IMR-90 (cell line): ENCODE data around the gene PITPNC1. TPM values are rescaled to one million over a fixed set of nuclear protein-coding genes. Genes with fewer than 3 reads are reported as not detected.

Experiments used
- ATAC-seq: fragments of 200-7000 bp; cut with Tn5 transposase; 2 replicates; pipeline ENCODE4 v1.9.1; 2020; ENCODE audit warnings: low read depth, mild to moderate bottlenecking, moderate library complexity
- BruUV-seq: library from RNA; stranded (reverse); fragments of 400-500 nt; replicated peaks from 2 replicates; lab custom pipeline; 2021; lab: Mats Ljungman, UMichigan
- CTCF ChIA-PET: fragments of 300-600 bp; formaldehyde crosslinking; extraction: SDS; loops from one replicate; lab custom pipeline; 2021; ENCODE audit warnings: antibody characterized with exemption; lab: Yijun Ruan, JAX
- POLR2A ChIA-PET: fragments of 300-600 bp; sonication (Branson Sonifier 250); formaldehyde crosslinking; loops from one replicate; lab custom pipeline; 2022; ENCODE audit warnings: antibody characterized with exemption; ENCODE audit not compliant: unreplicated experiment; lab: Charles Lee
- DNase-seq: peaks from one replicate; pipeline ENCODE4 v3.0.0; 2013
- H2AFZ ChIP-seq: replicated peaks from 2 replicates; pipeline ENCODE3; 2013; ENCODE audit warnings: low read length, mild to moderate bottlenecking; ENCODE audit not compliant: poor library complexity
- H2AK5ac ChIP-seq: 2 replicates; pipeline ENCODE4 v1.6.1; 2013; ENCODE audit warnings: low read depth, low read length, inconsistent platforms
- H2AK9ac ChIP-seq: replicated peaks from 2 replicates; pipeline ENCODE3; 2013; ENCODE audit warnings: mild to moderate bottlenecking, low read depth, low read length, moderate library complexity; ENCODE audit not compliant: poor library complexity
- H2BK120ac ChIP-seq: 2 replicates; pipeline ENCODE4 v1.6.1; 2013; ENCODE audit warnings: low read depth, low read length, inconsistent platforms
- H2BK15ac ChIP-seq: 3 replicates; pipeline ENCODE4 v1.6.1; 2013; ENCODE audit warnings: low read depth, low read length, inconsistent platforms
- H2BK20ac ChIP-seq: 2 replicates; pipeline ENCODE4 v1.6.1; 2013; ENCODE audit warnings: low read depth, mild to moderate bottlenecking, inconsistent platforms, low read length, moderate library complexity
- H2BK5ac ChIP-seq: 2 replicates; pipeline ENCODE4 v1.6.1; 2013; ENCODE audit warnings: mild to moderate bottlenecking, low read depth, low read length, inconsistent platforms; ENCODE audit not compliant: poor library complexity, severe bottlenecking
- H3K14ac ChIP-seq: replicated peaks from 2 replicates; pipeline ENCODE4 v1.6.1; 2013; ENCODE audit warnings: low read depth, low read length, inconsistent platforms
- H3K18ac ChIP-seq: 2 replicates; pipeline ENCODE4 v1.6.1; 2013; ENCODE audit warnings: low read depth, low read length, control low read depth
- H3K23ac ChIP-seq: 2 replicates; pipeline ENCODE4 v1.6.1; 2013; ENCODE audit warnings: low read depth, low read length, inconsistent platforms
- H3K27ac ChIP-seq: 2 replicates; pipeline ENCODE4 v1.5.1; 2013; ENCODE audit warnings: mild to moderate bottlenecking, control low read depth, low read length; ENCODE audit not compliant: insufficient read depth
- H3K27me3 ChIP-seq: 2 replicates; pipeline ENCODE4 v1.6.1; 2013; ENCODE audit warnings: low read length; ENCODE audit not compliant: control insufficient read depth, insufficient read depth
- H3K36me3 ChIP-seq: 2 replicates; pipeline ENCODE4 v1.6.1; 2013; ENCODE audit warnings: low read length, mixed read lengths; ENCODE audit not compliant: control insufficient read depth, insufficient read depth
- H3K4ac ChIP-seq: 2 replicates; pipeline ENCODE4 v1.6.1; 2013; ENCODE audit warnings: low read depth, low read length, inconsistent platforms
- H3K4me1 ChIP-seq: 2 replicates; pipeline ENCODE4 v1.6.1; 2013; ENCODE audit warnings: low read length, mixed read lengths; ENCODE audit not compliant: control insufficient read depth, insufficient read depth
- H3K4me2 ChIP-seq: 2 replicates; pipeline ENCODE4 v1.6.1; 2013; ENCODE audit warnings: low read depth, mild to moderate bottlenecking, control low read depth, low read length, moderate library complexity
- H3K4me3 ChIP-seq: 2 replicates; pipeline ENCODE4 v1.5.1; 2013; ENCODE audit warnings: low read depth, mild to moderate bottlenecking, control low read depth, low read length, moderate library complexity; ENCODE audit not compliant: insufficient read depth
- H3K56ac ChIP-seq: 2 replicates; pipeline ENCODE4 v1.6.1; 2013; ENCODE audit warnings: low read length, inconsistent platforms; ENCODE audit not compliant: insufficient read depth; ENCODE audit errors: extremely low read depth
- H3K79me1 ChIP-seq, 2 experiments: 2 replicates each; pipeline ENCODE4 v1.6.1; 2013; ENCODE audit warnings: low read length in 2 of 2, inconsistent platforms in 1 of 2, low read depth in 1 of 2
- H3K9ac ChIP-seq: 2 replicates; pipeline ENCODE4 v1.6.1; 2013; ENCODE audit warnings: low read depth, low read length, control low read depth
- H3K9me1 ChIP-seq: 2 replicates; pipeline ENCODE4 v1.6.1; 2013; ENCODE audit warnings: low read length, inconsistent platforms; ENCODE audit not compliant: insufficient read depth
- H3K9me3 ChIP-seq: 2 replicates; pipeline ENCODE4 v1.6.1; 2013; ENCODE audit warnings: low read length; ENCODE audit not compliant: control insufficient read depth, insufficient read depth
- H4K20me1 ChIP-seq: 2 replicates; pipeline ENCODE4 v1.6.1; 2013; ENCODE audit warnings: low read length, inconsistent platforms; ENCODE audit not compliant: insufficient read depth
- H4K5ac ChIP-seq: 2 replicates; pipeline ENCODE4 v1.6.1; 2013; ENCODE audit warnings: mild to moderate bottlenecking, low read depth, low read length, control low read depth
- H4K8ac ChIP-seq, 2 experiments: 2 replicates each; pipeline ENCODE4 v1.6.1; 2013; ENCODE audit warnings: low read depth in 2 of 2, low read length in 2 of 2, control low read depth in 1 of 2, inconsistent platforms in 1 of 2
- H4K91ac ChIP-seq: 2 replicates; pipeline ENCODE4 v1.6.1; 2013; ENCODE audit warnings: low read depth, low read length, inconsistent platforms; ENCODE audit not compliant: insufficient read depth
- CEBPB ChIP-seq: IDR thresholded peaks from 2 replicates; pipeline ENCODE4 v1.6.1; 2012; ENCODE audit warnings: low read depth, low read length, improper control_type of control experiment
- CHD1 ChIP-seq: IDR thresholded peaks from 2 replicates; pipeline ENCODE4 v1.6.1; 2012; ENCODE audit warnings: low read depth, low read length, improper control_type of control experiment
- CTCF ChIP-seq: conservative IDR thresholded peaks from 2 replicates; pipeline ENCODE4 v1.5.1; 2012; ENCODE audit warnings: mild to moderate bottlenecking, low read depth, low read length, improper control_type of control experiment
- ELK1 ChIP-seq: fragments of 150-350 bp; IDR thresholded peaks from 2 replicates; pipeline ENCODE4 v1.6.1; 2016; ENCODE audit warnings: low read depth, mild to moderate bottlenecking, low read length, moderate library complexity, borderline replicate concordance
- MAFK ChIP-seq: IDR thresholded peaks from 2 replicates; pipeline ENCODE4 v1.6.1; 2012; ENCODE audit warnings: low read depth, low read length, improper control_type of control experiment
- NFE2L2 ChIP-seq: fragments of 150-350 bp; IDR thresholded peaks from 2 replicates; pipeline ENCODE4 v1.6.1; 2016; ENCODE audit warnings: low read depth, mild to moderate bottlenecking, low read length
- RAD21 ChIP-seq: IDR thresholded peaks from 2 replicates; pipeline ENCODE4 v1.6.1; 2012; ENCODE audit warnings: low read length, improper control_type of control experiment
- RFX5 ChIP-seq: IDR thresholded peaks from 2 replicates; pipeline ENCODE4 v1.8.0; 2012; ENCODE audit warnings: low read depth, mild to moderate bottlenecking, low read length, moderate library complexity
- SMC3 ChIP-seq: fragments of 150-350 bp; IDR thresholded peaks from 2 replicates; pipeline ENCODE4 v1.6.1; 2016; ENCODE audit warnings: low read depth, mild to moderate bottlenecking, antibody characterized with exemption, low read length, moderate library complexity
- WGBS, 2 experiments: methylation state at CpG; one replicate each; pipeline versions ENCODE4 v1.1.5 to v1.1.7; 2013; ENCODE audit warnings: missing lambda C conversion rate in 2 of 2; ENCODE audit not compliant: insufficient read length in 1 of 2; ENCODE audit errors: extremely low coverage in 2 of 2; 5-methylcytosine and 5-hydroxymethylcytosine counted together
- dilution Hi-C: fragments of 300-500 bp; cut with HindIII; formaldehyde crosslinking; loops from one replicate; pipeline ENCODE4 v1.14.3; 2018; ENCODE audit warnings: low sequenced_read_pairs; ENCODE audit not compliant: unreplicated experiment
- in situ Hi-C: fragments of 300-500 bp; cut with MboI; formaldehyde crosslinking; loops from 3 replicates; pipeline ENCODE4 v1.14.3; 2019; ENCODE audit warnings: low sequenced_read_pairs, inconsistent platforms, mixed read lengths
- intact Hi-C: fragments of 100-400 bp; cut with micrococcal nuclease; formaldehyde crosslinking; loops from 2 replicates; pipeline ENCODE4 v1.10.0; 2022
- polyA plus RNA-seq, 3 experiments: library from polyadenylated mRNA; depleted of rRNA; stranded (reverse); fragments of >200 nt; gene quantifications; 2 replicates each; pipeline ENCODE4 v1.2.3, GENCODE V29; 2012; ENCODE audit warnings: low replicate concordance in 1 of 3
- total RNA-seq: library from RNA; depleted of rRNA; stranded (reverse); fragments of >200 nt; gene quantifications from 2 replicates; pipeline ENCODE4 v1.2.3, GENCODE V29; 2012

Gene PITPNC1
- total and polyA plus RNA-seq, 2 of the 4 experiments (the other 2 are of a cell fraction): 4.1 TPM

- Histone ChIP-seq H3K4me1 (peaks cover 6% of the 10 kb centered on the region; the same call in 1 of the 2 replicates), H2AFZ (no peak overlapping the region), H2BK5ac (no peak overlapping the region), H3K56ac (no peak overlapping the region), H2AK9ac (no peak overlapping the region), H4K8ac (no peak overlapping the region), H3K79me1 (peaks cover 14 to 21% of the 10 kb centered on the region in 2 experiments), H2BK15ac (no peak overlapping the region), H2BK120ac (no peak overlapping the region), H3K9me1 (peaks cover 3% of the 10 kb centered on the region), H3K27ac (no peak overlapping the region), H3K4ac (no peak overlapping the region), H4K5ac (no peak overlapping the region), H3K4me3 (no peak overlapping the region), H3K23ac (no peak overlapping the region), H2BK20ac (no peak overlapping the region), H3K9ac (no peak overlapping the region), H3K27me3 (no peaks in the 10 kb centered on the region), H3K4me2 (no peak overlapping the region), H3K18ac (no peak overlapping the region), H2AK5ac (no peak overlapping the region), H4K20me1 (peaks cover 2% of the 10 kb centered on the region; the same call in 1 of the 2 replicates), H4K91ac (no peak overlapping the region), H3K36me3 (no peaks in the 10 kb centered on the region), H3K9me3 (no peaks in the 10 kb centered on the region), H3K14ac (no peak overlapping the region)
- no peak for ATAC-seq
- no TSS peak for BruUV-seq
- ChIA-PET CTCF (no interaction called here), POLR2A (no interaction called here)
- DNase-seq: no peak
- in situ Hi-C loops (no loop called here), intact Hi-C loops (no loop called here), dilution Hi-C loops (no loop called here)
- 88% methylated on average over 3 of the region's 14 CpGs; no CpG with 5 or more reads in 1 of the 2 experiments for WGBS, 2 experiments
- TF ChIP-seq RFX5: no peak
- no peak for TF ChIP-seq CTCF
- no peak for TF ChIP-seq MAFK
- TF ChIP-seq ELK1: no peak
- no peak for TF ChIP-seq CEBPB
- TF ChIP-seq CHD1: no peak
- TF ChIP-seq RAD21: no peak
- no peak for TF ChIP-seq SMC3
- no peak for TF ChIP-seq NFE2L2
Observed at GRCh38 chr17:67525239-67526135, 148.4 kb downstream of the PITPNC1 start.
